K562 (cell line): ENCODE results near the gene GPATCH3. TPM values are rescaled to one million over a fixed set of nuclear protein-coding genes. Genes with fewer than 3 reads are reported as not detected.

Experiments
- CEBPG ChIP-seq, 3 experiments: fragments of 200-800 bp in 1 of 3; sonication (Bioruptor generic) in 1 of 3; sonication (generic) in 1 of 3; formaldehyde crosslinking in 1 of 3; IDR thresholded peaks in 2 of 3; conservative IDR thresholded peaks in 1 of 3; 2 replicates each; pipeline versions ENCODE4 v1.6.1 to v1.8.0; 2016 to 2022; ENCODE audit warnings: missing compliant biosample characterization in 2 of 3, missing genetic modification characterization in 2 of 3, mild to moderate bottlenecking in 1 of 3, missing genetic modification reagents in 1 of 3
- EP300 ChIP-seq: IDR thresholded peaks from 2 replicates; pipeline ENCODE4 v1.6.1; 2012; ENCODE audit warnings: low read length, improper control_type of control experiment
- KDM5B ChIP-seq: fragments of 200-600 bp; sonication (generic); IDR thresholded peaks from 2 replicates; pipeline ENCODE4 v1.6.1; 2012; ENCODE audit warnings: low read depth, mild to moderate bottlenecking, moderate library complexity, low read length, control low read depth, inconsistent platforms; ENCODE audit not compliant: insufficient replicate concordance
- MEIS2 ChIP-seq: fragments of 450-650 bp; IDR thresholded peaks from 2 replicates; pipeline ENCODE4 v1.6.1; 2014; ENCODE audit warnings: mild to moderate bottlenecking; ENCODE audit not compliant: partially characterized antibody
- MNT ChIP-seq, 2 experiments: fragments of 450-650 bp; conservative IDR thresholded peaks; 2 replicates each; pipeline ENCODE4 v1.6.1; 2017; ENCODE audit warnings: mild to moderate bottlenecking in 2 of 2, moderate library complexity in 2 of 2
- PRDM10 ChIP-seq: fragments of 450-650 bp; IDR thresholded peaks from 2 replicates; pipeline ENCODE4 v1.6.1; 2018; ENCODE audit not compliant: partially characterized antibody
- SUPT5H ChIP-seq: fragments of 450-650 bp; IDR thresholded peaks from 2 replicates; pipeline ENCODE4 v1.6.1; 2016
- THAP7 ChIP-seq: fragments of 250-450 bp; sonication (Bioruptor Pico); IDR thresholded peaks from 2 replicates; pipeline ENCODE4 v1.5.0; 2021
- ZNF324 ChIP-seq: fragments of 250-450 bp; sonication (Bioruptor Pico); IDR thresholded peaks from 2 replicates; pipeline ENCODE4 v1.4.0; 2020; ENCODE audit warnings: mild to moderate bottlenecking
- ZNF511 ChIP-seq: sonication (generic); formaldehyde crosslinking; IDR thresholded peaks from 2 replicates; pipeline ENCODE4 v1.8.0; 2022; ENCODE audit warnings: mild to moderate bottlenecking, missing genetic modification reagents
- polyA plus RNA-seq, 8 experiments: library from polyadenylated mRNA; depleted of rRNA in 4 of 8; stranded (reverse) in 5 of 8; unstranded in 3 of 8; fragments of >200 nt; fragmentation: Nextera tagmentation in 2 of 8; fragmentation: Illumina TruSeq in 1 of 8; extraction: Ambion mirVana in 2 of 8; extraction: Trizol in 1 of 8; gene quantifications; 2 replicates each; pipeline versions ENCODE4 v1.2.1 to v1.2.3, GENCODE V29; 2011 to 2014; ENCODE audit warnings: inconsistent platforms in 1 of 8, missing spikeins in 1 of 8
- total RNA-seq, 7 experiments: library from RNA; depleted of rRNA in 6 of 7; stranded (reverse); fragments of >200 nt in 6 of 7; fragmentation: Illumina TruSeq in 2 of 7; extraction: Trizol in 2 of 7; gene quantifications; 2 replicates each; pipeline versions ENCODE4 v1.2.1 to v1.2.3, GENCODE V29; 2011 to 2021; ENCODE audit warnings: low replicate concordance in 1 of 7

Gene GPATCH3
- total and polyA plus RNA-seq, 9 of the 15 experiments (the other 6 are each of a cell fraction or from before 2014, with no cell fraction given) = 1.6 to 23.0 (median 13.3) TPM

GRCh38 chr1:26900001-26900814, at the start of gene GPATCH3 (continued):
- TF ChIP-seq THAP7 (no peak), MEIS2 (no peak), EP300 (peak; percentile 2; the same call in 1 of the 2 replicates), KDM5B (peak; percentile 89), ZNF324 (CRISPR knock-in tag) (no peak), MNT (conservative IDR thresholded peaks at IDR 0.05) (peak; percentile 69 to 93), SUPT5H (peak; percentile 91), ZNF511 (CRISPR knock-in tag) (peak; percentile 93), PRDM10 (peak; percentile 30), CEBPG (CRISPR knock-in tag; IDR thresholded peaks at IDR 0.05) (peak; percentile 49; the same call in 1 of the 2 replicates), CEBPG (tag; conservative IDR thresholded peaks at IDR 0.05 in 1 of 2, IDR thresholded peaks at IDR 0.05 in 1 of 2) (peak; percentile 48 to 71; a peak in 3 of 4 replicates)
